HepG2 (cell line): ENCODE measurements around the gene MSANTD1. TPM values are rescaled to one million over a fixed set of nuclear protein-coding genes. Genes with fewer than 3 reads are reported as not detected.

ENCODE experiments used
- ATAC-seq: fragments of 200-7000 bp; cut with Tn5 transposase; 3 replicates; pipeline ENCODE4 v1.9.1; 2020; ENCODE audit warnings: mild to moderate bottlenecking, moderate library complexity
- BruUV-seq: library from RNA; stranded (reverse); fragments of 400-500 nt; replicated peaks from 2 replicates; lab custom pipeline; 2021; lab: Mats Ljungman, UMichigan
- CTCF ChIA-PET: fragments of 300-600 bp; formaldehyde crosslinking; extraction: SDS; loops from one replicate; lab custom pipeline; 2021; ENCODE audit warnings: low total read pairs, inconsistent platforms, low intra/inter-chr PET ratio; lab: Yijun Ruan, JAX
- POLR2A ChIA-PET: fragments of 350-600 bp; sonication (Branson Sonifier 250); formaldehyde crosslinking; loops from one replicate; lab custom pipeline; 2020; ENCODE audit warnings: antibody characterized with exemption, inconsistent platforms; lab: Yijun Ruan, JAX
- DNase-seq: peaks from one replicate; pipeline ENCODE4 v3.0.0-alpha.2; 2015; ENCODE audit warnings: low spot score
- FAIRE-seq: peaks from 3 replicates; lab custom pipeline; 2011; peaks lifted over from hg19 to GRCh38; lab: Jason Lieb, UNC
- H2AFZ ChIP-seq: one replicate; pipeline ENCODE4 v1.6.1; 2011; ENCODE audit warnings: low read length, inconsistent platforms
- H3K27ac ChIP-seq: fragments of 300-600 bp; 3 replicates; pipeline ENCODE4 v1.8.0; 2011; ENCODE audit warnings: mixed run types, mild to moderate bottlenecking, mixed read lengths, low read length, inconsistent platforms; ENCODE audit not compliant: insufficient read depth; ENCODE audit errors: extremely low read length
- H3K27me3 ChIP-seq, 2 experiments: fragments of 200-600 bp in 1 of 2; 2 replicates in 1 of 2; 3 replicates in 1 of 2; pipeline versions ENCODE4 v1.6.0 to v1.8.0; 2011; ENCODE audit warnings: low read length in 2 of 2, mild to moderate bottlenecking in 2 of 2, moderate library complexity in 2 of 2, inconsistent platforms in 1 of 2; ENCODE audit not compliant: insufficient read depth in 2 of 2, control insufficient read depth in 1 of 2
- H3K36me3 ChIP-seq, 2 experiments: fragments of 200-600 bp in 1 of 2; replicated peaks in 1 of 2; 2 replicates in 1 of 2; 3 replicates in 1 of 2; pipeline versions ENCODE4 v1.5.1 to v1.8.0; 2011; ENCODE audit warnings: low read length in 2 of 2, inconsistent platforms in 1 of 2; ENCODE audit not compliant: insufficient read depth in 2 of 2, control insufficient read depth in 1 of 2
- H3K4me1 ChIP-seq: 2 replicates; pipeline ENCODE4 v1.5.1; 2012; ENCODE audit warnings: low read length, inconsistent platforms; ENCODE audit not compliant: insufficient read depth
- H3K4me2 ChIP-seq: 2 replicates; pipeline ENCODE4 v1.6.0; 2011; ENCODE audit warnings: low read depth, low read length, inconsistent platforms
- H3K4me3 ChIP-seq, 3 experiments: fragments of 200-600 bp in 1 of 3; sonication (generic), shearing (Covaris generic) in 1 of 3; replicated peaks in 1 of 3; 2 replicates each; pipeline ENCODE4 v1.5.1; 2011 to 2016; ENCODE audit warnings: low read length in 3 of 3, inconsistent platforms in 2 of 3, low read depth in 2 of 3, mild to moderate bottlenecking in 2 of 3, control low read depth in 1 of 3, mixed read lengths in 1 of 3; ENCODE audit not compliant: insufficient read depth in 1 of 3
- H3K79me2 ChIP-seq: one replicate; pipeline ENCODE4 v1.6.1; 2011; ENCODE audit warnings: low read length, inconsistent platforms; ENCODE audit not compliant: insufficient read depth
- H3K9ac ChIP-seq: 2 replicates; pipeline ENCODE4 v1.6.0; 2011; ENCODE audit warnings: mild to moderate bottlenecking, low read depth, low read length, inconsistent platforms; ENCODE audit not compliant: insufficient read depth
- H3K9me3 ChIP-seq: 2 replicates; pipeline ENCODE4 v1.5.1; 2012; ENCODE audit warnings: mild to moderate bottlenecking, low read length
- H4K20me1 ChIP-seq: 2 replicates; pipeline ENCODE4 v1.6.0; 2011; ENCODE audit warnings: inconsistent platforms, mild to moderate bottlenecking, low read length, moderate library complexity; ENCODE audit not compliant: insufficient read depth
- CTCF ChIP-seq: sonication (generic); formaldehyde crosslinking; IDR thresholded peaks from 2 replicates; pipeline ENCODE4 v1.5.0; 2020; ENCODE audit warnings: mild to moderate bottlenecking, missing genetic modification reagents, moderate library complexity
- FLYWCH1 ChIP-seq: sonication (generic); formaldehyde crosslinking; IDR thresholded peaks from 2 replicates; pipeline ENCODE4 v1.8.1; 2023; ENCODE audit warnings: mild to moderate bottlenecking, missing genetic modification reagents
- GABPB1 ChIP-seq: IDR thresholded peaks from 2 replicates; pipeline ENCODE4 v1.6.1; 2016; ENCODE audit warnings: mild to moderate bottlenecking, missing genetic modification reagents, moderate library complexity, missing compliant biosample characterization
- KDM2A ChIP-seq: sonication (generic); formaldehyde crosslinking; IDR thresholded peaks from 2 replicates; pipeline ENCODE4 v1.4.0; 2020; ENCODE audit warnings: low read depth, missing genetic modification reagents, borderline replicate concordance
- MTA1 ChIP-seq: sonication (generic); formaldehyde crosslinking; IDR thresholded peaks from 2 replicates; pipeline ENCODE4 v1.4.0; 2020; ENCODE audit warnings: missing genetic modification reagents, mild to moderate bottlenecking, borderline replicate concordance
- RAD21 ChIP-seq: fragments of 450-650 bp; formaldehyde crosslinking; IDR thresholded peaks from 2 replicates; pipeline ENCODE4 v1.5.0; 2020; ENCODE audit warnings: mild to moderate bottlenecking
- RXRA ChIP-seq: sonication (generic); formaldehyde crosslinking; IDR thresholded peaks from 2 replicates; pipeline ENCODE4 v1.5.1; 2020; ENCODE audit warnings: missing genetic modification reagents
- THRA ChIP-seq: sonication (generic); formaldehyde crosslinking; IDR thresholded peaks from 2 replicates; pipeline ENCODE4 v1.4.0; 2020; ENCODE audit warnings: missing genetic modification reagents, borderline replicate concordance
- U2AF2 ChIP-seq: fragments of 200-400 bp; formaldehyde crosslinking; IDR thresholded peaks from 2 replicates; pipeline ENCODE4 v1.6.1; 2017; ENCODE audit warnings: low read depth, mild to moderate bottlenecking, low read length
- ZFP41 ChIP-seq: sonication (generic); formaldehyde crosslinking; IDR thresholded peaks from 2 replicates; pipeline ENCODE4 v1.4.0; 2020; ENCODE audit warnings: mild to moderate bottlenecking, missing genetic modification reagents, borderline replicate concordance
- ZXDC ChIP-seq: sonication (generic); formaldehyde crosslinking; IDR thresholded peaks from 2 replicates; pipeline ENCODE4 v1.5.0; 2020; ENCODE audit warnings: mild to moderate bottlenecking, missing genetic modification reagents
- WGBS: methylation state at CpG from one replicate; pipeline ENCODE4 v1.1.6; 2017; ENCODE audit warnings: low lambda C conversion rate; 5-methylcytosine and 5-hydroxymethylcytosine counted together
- in situ Hi-C: cut with HindIII; loops from 2 replicates; pipeline ENCODE4 v1.10.0; 2017; ENCODE audit warnings: low pct_unique_long_range_greater_than_20kb; ENCODE audit not compliant: extremely low pct_ligation_motif_present
- intact Hi-C: fragments of 100-400 bp; cut with micrococcal nuclease; formaldehyde crosslinking; loops from one replicate; pipeline ENCODE4 v1.10.0; 2022; ENCODE audit not compliant: unreplicated experiment
- polyA plus RNA-seq, 8 experiments: library from polyadenylated mRNA; depleted of rRNA in 3 of 8; stranded (reverse) in 7 of 8; unstranded in 1 of 8; fragments of >200 nt; fragmentation: Illumina TruSeq in 4 of 8; extraction: Trizol in 4 of 8; gene quantifications; 2 replicates each; pipeline versions ENCODE4 v1.2.1 to v1.2.3, GENCODE V29; 2011 to 2016; ENCODE audit warnings: low read depth in 4 of 8, missing spikeins in 1 of 8, mixed read lengths in 1 of 8; ENCODE audit not compliant: insufficient read depth in 1 of 8
- total RNA-seq, 5 experiments: library from RNA; depleted of rRNA; stranded (reverse); fragments of >200 nt; fragmentation: Illumina TruSeq; extraction: Trizol; gene quantifications; 2 replicates each; pipeline ENCODE4 v1.2.3, GENCODE V29; 2016; ENCODE audit warnings: low read depth in 1 of 5

MSANTD1 gene
- total and polyA plus RNA-seq, 2 of the 13 experiments (the other 11 are each of a cell fraction or from before 2014, with no cell fraction given), result 0.22 to 0.40 TPM

GRCh38 chr4:3246458-3247398, 2.2 kb upstream of the MSANTD1 start:
- FAIRE-seq (no peak), ATAC-seq (peak; percentile 49)
- 79% methylated on average over 6 of the region's 16 CpGs for WGBS
- peak; percentile 78; the same call in 1 of the 2 replicates for TF ChIP-seq THRA (CRISPR knock-in tag)
- peak; percentile 25; the same call in 1 of the 2 replicates for TF ChIP-seq RAD21 (CRISPR knock-in tag)
- no peak for TF ChIP-seq FLYWCH1 (CRISPR knock-in tag)
- peak; percentile 9; the same call in 1 of the 2 replicates for TF ChIP-seq GABPB1 (CRISPR knock-in tag)
- no peak for TF ChIP-seq U2AF2
- peak; percentile 72 for TF ChIP-seq CTCF (CRISPR knock-in tag)
- TF ChIP-seq RXRA (CRISPR knock-in tag), result 0 out of 2 replicates have a peak, but pooled peaks have one; percentile 58
- TF ChIP-seq MTA1 (CRISPR knock-in tag), result no peak
- TF ChIP-seq ZXDC (CRISPR knock-in tag), result 0 out of 2 replicates have a peak, but pooled peaks have one; percentile 45
- TF ChIP-seq ZFP41, result no peak
- peak; percentile 38; the same call in 1 of the 2 replicates for TF ChIP-seq KDM2A (CRISPR knock-in tag)

More at GRCh38 chr4:3246458-3247398, 2.2 kb upstream of the MSANTD1 start:
- DNase-seq, result no peak
- ChIA-PET CTCF (no interaction called here), POLR2A (no interaction called here)
- no peaks in the 10 kb centered on the region for H3K27me3 ChIP-seq
- no peaks in the 10 kb centered on the region for H3K9me3 ChIP-seq
- no peak overlapping the region for H2AFZ ChIP-seq
- no TSS peak for BruUV-seq
- no peak overlapping the region for H3K4me3 ChIP-seq
- 0 out of 2 replicates have a peak overlapping the region, but pooled peaks have one; percentile 18 for H3K4me2 ChIP-seq
- peaks cover 0 to 3% of the 10 kb centered on the region in 2 experiments; a peak in 1 of 5 replicates for H3K36me3 ChIP-seq
- intact Hi-C loops (no loop called here), in situ Hi-C loops (no loop called here)
- peaks cover 26% of the 10 kb centered on the region for H3K4me1 ChIP-seq
- H3K27ac ChIP-seq, result no peak overlapping the region
- 0 out of 2 replicates have a peak, but pooled peaks cover 3% of the 10 kb centered on the region for H4K20me1 ChIP-seq
- no peak overlapping the region for H3K9ac ChIP-seq
- H3K79me2 ChIP-seq, result no peaks in the 10 kb centered on the region
